Nephron (organoid): ENCODE data around the gene MDN1.

Experiments used
- H3K27ac Mint-ChIP-seq, 3 experiments: 2 replicates each; pipeline ENCODE4 v1.8.0; 2020; ENCODE audit warnings: mixed read lengths in 3 of 3, mild to moderate bottlenecking in 2 of 3, moderate library complexity in 1 of 3
- H3K27me3 Mint-ChIP-seq: 2 replicates; pipeline ENCODE4 v1.8.0; 2021; ENCODE audit warnings: low read depth, mild to moderate bottlenecking, moderate library complexity, mixed read lengths
- H3K36me3 Mint-ChIP-seq: 2 replicates; pipeline ENCODE4 v1.8.0; 2020; ENCODE audit warnings: low read depth, mixed read lengths
- H3K4me1 Mint-ChIP-seq: 2 replicates; pipeline ENCODE4 v1.8.0; 2020; ENCODE audit warnings: mixed read lengths
- H3K4me3 Mint-ChIP-seq, 3 experiments: 2 replicates each; pipeline ENCODE4 v1.8.0; 2020; ENCODE audit warnings: mild to moderate bottlenecking in 3 of 3, mixed read lengths in 3 of 3, moderate library complexity in 2 of 3
- H3K9me3 Mint-ChIP-seq: 2 replicates; pipeline ENCODE4 v1.8.0; 2020; ENCODE audit warnings: mixed read lengths
- CTCF ChIP-seq, 3 experiments: fragments of 200-600 bp; sonication (generic); IDR thresholded peaks; one replicate each; pipeline ENCODE4 v1.5.0; 2021; ENCODE audit warnings: antibody characterized with exemption in 3 of 3; ENCODE audit not compliant: unreplicated experiment in 3 of 3

Gene MDN1

GRCh38 chr6:89679215-89680120 is 140.1 kb downstream of the MDN1 start:
- H3K27me3 Mint-ChIP-seq, result no peaks in the 10 kb centered on the region
- no peaks in the 10 kb centered on the region for H3K9me3 Mint-ChIP-seq
- no peaks in the 10 kb centered on the region for H3K4me1 Mint-ChIP-seq
- TF ChIP-seq CTCF (IDR thresholded peaks at IDR 0.05; ENCODE audit: unreplicated experiment in 3 of 3), result no peak
- no peak overlapping the region for H3K27ac Mint-ChIP-seq
- H3K36me3 Mint-ChIP-seq, result peaks cover 64% of the 10 kb centered on the region
- no peak overlapping the region for H3K4me3 Mint-ChIP-seq

- Mint-ChIP-seq H3K36me3 (peaks cover 61% of the 10 kb centered on the region), H3K4me1 (no peaks in the 10 kb centered on the region), H3K27me3 (no peaks in the 10 kb centered on the region), H3K27ac (no peak overlapping the region), H3K9me3 (no peaks in the 10 kb centered on the region), H3K4me3 (no peak overlapping the region)
- TF ChIP-seq CTCF (IDR thresholded peaks at IDR 0.05; ENCODE audit: unreplicated experiment in 3 of 3), result no peak
Measured at GRCh38 chr6:89678531-89678930, 141.1 kb downstream of the MDN1 start.

GRCh38 chr6:89675949-89676748 is 143.4 kb downstream of the MDN1 start:
- Mint-ChIP-seq H3K36me3 (peaks cover 63% of the 10 kb centered on the region), H3K27me3 (no peaks in the 10 kb centered on the region), H3K27ac (no peak overlapping the region), H3K4me1 (no peaks in the 10 kb centered on the region), H3K9me3 (no peaks in the 10 kb centered on the region), H3K4me3 (no peak overlapping the region)
- no peak for TF ChIP-seq CTCF (IDR thresholded peaks at IDR 0.05; ENCODE audit: unreplicated experiment in 3 of 3)

- TF ChIP-seq CTCF (IDR thresholded peaks at IDR 0.05; ENCODE audit: unreplicated experiment in 3 of 3), result no peak
- no peak overlapping the region for H3K27ac Mint-ChIP-seq
- peaks cover 5% of the 10 kb centered on the region for H3K4me1 Mint-ChIP-seq
- peaks cover 58% of the 10 kb centered on the region for H3K36me3 Mint-ChIP-seq
- H3K9me3 Mint-ChIP-seq, result no peaks in the 10 kb centered on the region
- H3K27me3 Mint-ChIP-seq, result no peaks in the 10 kb centered on the region
- H3K4me3 Mint-ChIP-seq, result no peak overlapping the region
Measured at GRCh38 chr6:89670935-89671565, 148.5 kb downstream of the MDN1 start.

- no peaks in the 10 kb centered on the region for H3K9me3 Mint-ChIP-seq
- no peaks in the 10 kb centered on the region for H3K27me3 Mint-ChIP-seq
- H3K36me3 Mint-ChIP-seq, result peaks cover 52% of the 10 kb centered on the region
- H3K27ac Mint-ChIP-seq, result no peak overlapping the region
- no peak overlapping the region for H3K4me3 Mint-ChIP-seq
- peaks cover 5% of the 10 kb centered on the region for H3K4me1 Mint-ChIP-seq
- TF ChIP-seq CTCF (IDR thresholded peaks at IDR 0.05; ENCODE audit: unreplicated experiment in 3 of 3), result no peak
Measured at GRCh38 chr6:89669002-89669401, 150.6 kb downstream of the MDN1 start.
